Measurements from ENCODE around the gene SULT2A1.
"Not testable (repeated sequence)": the region's sequence is repeated elsewhere in the genome, so short reads cannot be mapped to it uniquely, and the experiment has no call there.

SULT2A1 gene

GRCh38 chr19:47860602-47861297 lies 25.4 kb downstream of the SULT2A1 start:
- DNase-seq (ENCODE audit: low spot score), result no peak

GRCh38 chr19:47859838-47860237 lies 26.3 kb downstream of the SULT2A1 start:
- DNase-seq (ENCODE audit: low spot score), result not testable (repeated sequence)

- DNase-seq (ENCODE audit: low spot score), result not testable (repeated sequence)
Measured at GRCh38 chr19:47858646-47859285, 27.3 kb downstream of the SULT2A1 start, which contains the start of gene TPRX2. TSS of gene TPRX2 (plus strand) at chr19:47859235. CDS start at chr19:47859247, 12 bp downstream.

- not testable (repeated sequence) for DNase-seq (ENCODE audit: low spot score)
Measured at GRCh38 chr19:47858231-47858630, 27.9 kb downstream of the SULT2A1 start.

- no peak for DNase-seq (ENCODE audit: low spot score)
Measured at GRCh38 chr19:47854459-47854858, 31.7 kb downstream of the SULT2A1 start.

- DNase-seq (ENCODE audit: low spot score), result no peak
Measured at GRCh38 chr19:47853003-47853402, 33.1 kb downstream of the SULT2A1 start.

- no peak for DNase-seq (ENCODE audit: low spot score)
Measured at GRCh38 chr19:47848823-47849473, 37.2 kb downstream of the SULT2A1 start.

GRCh38 chr19:47848425-47848822 lies 37.7 kb downstream of the SULT2A1 start:
- DNase-seq (ENCODE audit: low spot score), result no peak

GRCh38 chr19:47842941-47843340 lies 43.2 kb downstream of the SULT2A1 start:
- no peak for DNase-seq (ENCODE audit: low spot score)

GRCh38 chr19:47839913-47840312 lies 46.2 kb downstream of the SULT2A1 start:
- DNase-seq (ENCODE audit: low spot score), result no peak

GRCh38 chr19:47839411-47839810 lies 46.7 kb downstream of the SULT2A1 start:
- no peak for DNase-seq (ENCODE audit: low spot score)

- DNase-seq (ENCODE audit: low spot score), result no peak
Measured at GRCh38 chr19:47836038-47836437, 50.1 kb downstream of the SULT2A1 start.

GRCh38 chr19:47832723-47833122 lies 53.4 kb downstream of the SULT2A1 start:
- no peak for DNase-seq (ENCODE audit: low spot score)

- DNase-seq (ENCODE audit: low spot score), result no peak
Measured at GRCh38 chr19:47826800-47827199, 59.3 kb downstream of the SULT2A1 start.

- DNase-seq (ENCODE audit: low spot score), result no peak
Measured at GRCh38 chr19:47824396-47824795, 61.7 kb downstream of the SULT2A1 start.

GRCh38 chr19:47821460-47822020 lies 64.6 kb downstream of the SULT2A1 start, which contains the start of gene CRX:
TSS of gene CRX (plus strand) at chr19:47821937. CDS start at chr19:47834444, 12,507 bp downstream.
- DNase-seq (ENCODE audit: low spot score), result no peak
